Endothelial cell of umbilical vein (primary cell): ENCODE measurements around the gene KDM3A. TPM values are rescaled to one million over a fixed set of nuclear protein-coding genes. Genes with fewer than 3 reads are reported as not detected.

ENCODE experiments used
- BruUV-seq: library from RNA; stranded (reverse); fragments of 400-500 nt; replicated peaks from 2 replicates; lab custom pipeline; 2021; lab: Mats Ljungman, UMichigan
- CTCF ChIA-PET: fragments of 300-600, 350-600 bp; sonication (Branson Sonifier 250); formaldehyde crosslinking; loops from one replicate; lab custom pipeline; 2021; ENCODE audit warnings: antibody characterized with exemption, inconsistent platforms; lab: Charles Lee
- POLR2A ChIA-PET: fragments of 300-600, 350-600 bp; sonication (Branson Sonifier 250); formaldehyde crosslinking; loops from one replicate; lab custom pipeline; 2021; ENCODE audit warnings: antibody characterized with exemption, inconsistent platforms; lab: Charles Lee
- DNase-seq: peaks from one replicate; pipeline ENCODE4 v3.0.0-alpha.2; 2011; ENCODE audit warnings: low read depth, low spot score
- FAIRE-seq: peaks from 2 replicates; lab custom pipeline; 2011; peaks lifted over from hg19 to GRCh38; lab: Jason Lieb, UNC
- H2AFZ ChIP-seq: 2 replicates; pipeline ENCODE4 v1.6.0; 2012; ENCODE audit warnings: low read depth, low read length, control low read depth, inconsistent platforms
- H3K27ac ChIP-seq: 2 replicates; pipeline ENCODE4 v1.5.1; 2011; ENCODE audit warnings: low read depth, mild to moderate bottlenecking, control low read depth, low read length, moderate library complexity; ENCODE audit not compliant: insufficient read depth
- H3K27me3 ChIP-seq, 2 experiments: 2 replicates each; pipeline versions ENCODE4 v1.6.0 to v1.6.1; 2011; ENCODE audit warnings: low read length in 2 of 2, mixed read lengths in 1 of 2; ENCODE audit not compliant: control insufficient read depth in 2 of 2, insufficient read depth in 2 of 2
- H3K36me3 ChIP-seq, 2 experiments: 2 replicates in 1 of 2; 3 replicates in 1 of 2; pipeline ENCODE4 v1.5.1; 2011; ENCODE audit warnings: low read length in 2 of 2, mild to moderate bottlenecking in 1 of 2, moderate library complexity in 1 of 2; ENCODE audit not compliant: control insufficient read depth in 2 of 2, insufficient read depth in 2 of 2; ENCODE audit errors: extremely low read depth in 1 of 2
- H3K4me1 ChIP-seq: 3 replicates; pipeline ENCODE4 v1.5.1; 2011; ENCODE audit warnings: mild to moderate bottlenecking, low read length; ENCODE audit not compliant: control insufficient read depth, insufficient read depth; ENCODE audit errors: extremely low read depth
- H3K4me2 ChIP-seq: 2 replicates; pipeline ENCODE4 v1.6.1; 2011; ENCODE audit warnings: low read length, control low read depth, mixed read lengths; ENCODE audit not compliant: insufficient read depth
- H3K4me3 ChIP-seq, 3 experiments: fragments of 200-600 bp in 1 of 3; sonication (generic), shearing (Covaris generic) in 1 of 3; replicated peaks in 1 of 3; 2 replicates each; pipeline ENCODE4 v1.5.1; 2011 to 2016; ENCODE audit warnings: control low read depth in 3 of 3, low read length in 3 of 3, mild to moderate bottlenecking in 2 of 3, inconsistent platforms in 1 of 3, low read depth in 1 of 3, moderate library complexity in 1 of 3; ENCODE audit not compliant: insufficient read depth in 1 of 3
- H3K79me2 ChIP-seq: 2 replicates; pipeline ENCODE4 v1.6.0; 2012; ENCODE audit warnings: low read length, inconsistent platforms; ENCODE audit not compliant: control insufficient read depth, insufficient read depth
- H3K9ac ChIP-seq: replicated peaks from 2 replicates; pipeline ENCODE3; 2011; ENCODE audit warnings: low read length, control low read depth; ENCODE audit not compliant: insufficient read depth; ENCODE audit errors: extremely low read depth
- H3K9me1 ChIP-seq: replicated peaks from 3 replicates; pipeline ENCODE4 v1.6.0; 2011; ENCODE audit warnings: mild to moderate bottlenecking, low read length; ENCODE audit not compliant: control insufficient read depth, insufficient read depth; ENCODE audit errors: extremely low read depth
- H3K9me3 ChIP-seq: replicated peaks from 2 replicates; pipeline ENCODE4 v1.5.1; 2012; ENCODE audit warnings: low read length, inconsistent platforms; ENCODE audit not compliant: control insufficient read depth, insufficient read depth
- H4K20me1 ChIP-seq: replicated peaks from 2 replicates; pipeline ENCODE3; 2011; ENCODE audit warnings: mild to moderate bottlenecking, low read length; ENCODE audit not compliant: control insufficient read depth, insufficient read depth; ENCODE audit errors: extremely low read depth
- EZH2 ChIP-seq: IDR thresholded peaks from 2 replicates; pipeline ENCODE4 v1.6.1; 2012; ENCODE audit warnings: borderline replicate concordance, low read depth, mild to moderate bottlenecking, moderate library complexity, low read length, inconsistent platforms; ENCODE audit not compliant: severe bottlenecking
- FOS ChIP-seq: IDR thresholded peaks from 2 replicates; pipeline ENCODE4 v1.6.1; 2011; ENCODE audit warnings: mild to moderate bottlenecking, low read length, moderate library complexity, borderline replicate concordance; ENCODE audit not compliant: insufficient read depth
- POLR2A ChIP-seq: IDR thresholded peaks from 2 replicates; pipeline ENCODE4 v1.6.1; 2012; ENCODE audit warnings: low read depth, mild to moderate bottlenecking, control low read depth, low read length
- dilution Hi-C: fragments of 300-500 bp; cut with MboI; formaldehyde crosslinking; loops from one replicate; pipeline ENCODE4 v1.15.0; 2019; ENCODE audit warnings: low sequenced_read_pairs; ENCODE audit not compliant: extremely low pct_ligation_motif_present
- intact Hi-C: fragments of 100-400 bp; cut with micrococcal nuclease; formaldehyde crosslinking; loops from one replicate; pipeline ENCODE4 v1.10.0; 2022
- polyA plus RNA-seq, 4 experiments: library from polyadenylated mRNA; depleted of rRNA in 3 of 4; stranded (reverse) in 3 of 4; unstranded in 1 of 4; fragments of >200 nt; gene quantifications; 2 replicates each; pipeline versions ENCODE4 v1.2.1 to v1.2.3, GENCODE V29; 2011 to 2012; ENCODE audit warnings: missing spikeins in 1 of 4
- total RNA-seq: library from RNA; stranded (reverse); gene quantifications from 2 replicates; pipeline ENCODE4 v1.2.3, GENCODE V29; 2021
- TF ChIP-seq, protein P1 (sequence below), 2 donors: IDR thresholded peaks; 1 replicate in 1 of 2; 2 replicates in 1 of 2; pipeline ENCODE4 v1.5.1; 2011; ENCODE audit warnings: low read length in 2 of 2, mild to moderate bottlenecking in 2 of 2, moderate library complexity in 2 of 2, control low read depth in 1 of 2, inconsistent platforms in 1 of 2, low read depth in 1 of 2; ENCODE audit not compliant: insufficient read depth in 1 of 2; ENCODE audit errors: extremely low read depth in 1 of 2
- TF ChIP-seq, protein P2 (sequence below): IDR thresholded peaks from 2 replicates; pipeline ENCODE4 v1.6.1; 2011; ENCODE audit not compliant: insufficient read depth, insufficient read length

The KDM3A gene
- total and polyA plus RNA-seq, 2 donors (not counting 3 experiments of a cell fraction or from before 2014, with no cell fraction given), result 13.5 to 29.5 TPM

DNA sequence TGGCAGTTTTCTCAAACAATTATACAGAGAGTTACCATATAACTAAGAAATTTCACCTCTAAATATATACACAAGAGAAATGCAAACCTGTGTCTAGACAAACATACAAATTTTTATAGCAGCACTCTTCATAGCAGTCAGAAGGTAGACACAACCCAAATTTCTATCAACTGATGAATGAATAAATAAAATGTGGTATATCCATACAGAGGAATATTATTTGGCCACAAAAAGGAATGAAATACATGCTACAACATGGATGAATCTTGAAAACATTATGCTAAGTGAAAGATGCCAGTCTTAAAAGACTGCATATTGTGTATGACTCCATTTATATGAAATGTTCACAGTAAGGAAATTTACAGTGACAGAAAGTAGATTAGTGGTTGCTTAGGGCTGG lies 30.6 kb upstream of the KDM3A start:
- no peak for FAIRE-seq
- H3K27ac ChIP-seq, result no peak overlapping the region
- POLR2A ChIA-PET, result no interaction called here
- dilution Hi-C loops, result no loop called here
- no peak overlapping the region for H3K4me2 ChIP-seq
- no peaks in the 10 kb centered on the region for H3K79me2 ChIP-seq
- H3K9me3 ChIP-seq, result no peaks in the 10 kb centered on the region
- no peak overlapping the region for H3K9ac ChIP-seq
- no peaks in the 10 kb centered on the region for H3K9me1 ChIP-seq
- no peak for DNase-seq
- TF ChIP-seq POLR2A (no peak), FOS (no peak), EZH2 (no peak)
- TF ChIP-seq, protein P1, sequence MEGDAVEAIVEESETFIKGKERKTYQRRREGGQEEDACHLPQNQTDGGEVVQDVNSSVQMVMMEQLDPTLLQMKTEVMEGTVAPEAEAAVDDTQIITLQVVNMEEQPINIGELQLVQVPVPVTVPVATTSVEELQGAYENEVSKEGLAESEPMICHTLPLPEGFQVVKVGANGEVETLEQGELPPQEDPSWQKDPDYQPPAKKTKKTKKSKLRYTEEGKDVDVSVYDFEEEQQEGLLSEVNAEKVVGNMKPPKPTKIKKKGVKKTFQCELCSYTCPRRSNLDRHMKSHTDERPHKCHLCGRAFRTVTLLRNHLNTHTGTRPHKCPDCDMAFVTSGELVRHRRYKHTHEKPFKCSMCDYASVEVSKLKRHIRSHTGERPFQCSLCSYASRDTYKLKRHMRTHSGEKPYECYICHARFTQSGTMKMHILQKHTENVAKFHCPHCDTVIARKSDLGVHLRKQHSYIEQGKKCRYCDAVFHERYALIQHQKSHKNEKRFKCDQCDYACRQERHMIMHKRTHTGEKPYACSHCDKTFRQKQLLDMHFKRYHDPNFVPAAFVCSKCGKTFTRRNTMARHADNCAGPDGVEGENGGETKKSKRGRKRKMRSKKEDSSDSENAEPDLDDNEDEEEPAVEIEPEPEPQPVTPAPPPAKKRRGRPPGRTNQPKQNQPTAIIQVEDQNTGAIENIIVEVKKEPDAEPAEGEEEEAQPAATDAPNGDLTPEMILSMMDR (IDR thresholded peaks at IDR 0.05; ENCODE audit: extremely low read depth in 1 of 2, insufficient read depth in 1 of 2, low read depth in 1 of 2, low read length in 2 of 2), result no peak
- TF ChIP-seq, protein P2, sequence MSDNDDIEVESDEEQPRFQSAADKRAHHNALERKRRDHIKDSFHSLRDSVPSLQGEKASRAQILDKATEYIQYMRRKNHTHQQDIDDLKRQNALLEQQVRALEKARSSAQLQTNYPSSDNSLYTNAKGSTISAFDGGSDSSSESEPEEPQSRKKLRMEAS, result no peak
- BruUV-seq, result no TSS peak
- no peaks in the 10 kb centered on the region for H3K36me3 ChIP-seq
- CTCF ChIA-PET, result no interaction called here
- H4K20me1 ChIP-seq, result no peaks in the 10 kb centered on the region
- no peak overlapping the region for H3K4me3 ChIP-seq
- H3K27me3 ChIP-seq, result peaks cover 8 to 13% of the 10 kb centered on the region in 2 experiments
- no peak overlapping the region for H2AFZ ChIP-seq
- no peaks in the 10 kb centered on the region for H3K4me1 ChIP-seq
- intact Hi-C loops, result no loop called here

DNA sequence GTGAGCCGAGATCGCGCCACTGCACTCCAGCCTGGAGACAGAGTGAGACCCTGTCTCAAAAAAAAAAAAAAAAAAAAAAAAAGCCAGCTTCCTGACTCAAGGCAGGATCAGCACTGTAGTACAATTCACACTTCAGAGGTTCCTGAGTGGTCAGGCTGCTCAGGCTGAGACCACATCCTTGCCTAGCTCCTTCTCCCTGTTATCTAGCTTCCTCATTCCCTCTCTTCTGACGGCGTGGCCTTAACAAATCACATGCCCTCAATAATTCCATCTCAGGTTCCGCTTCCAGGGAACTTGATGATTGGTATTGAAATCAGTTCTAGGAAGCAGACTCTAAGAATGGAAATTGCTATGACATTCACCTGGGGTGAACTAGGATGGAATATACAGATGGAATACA lies 29.8 kb upstream of the KDM3A start:
- H4K20me1 ChIP-seq, result no peaks in the 10 kb centered on the region
- no peaks in the 10 kb centered on the region for H3K9me1 ChIP-seq
- H3K27me3 ChIP-seq, result peaks cover 8 to 13% of the 10 kb centered on the region in 2 experiments
- no peaks in the 10 kb centered on the region for H3K9me3 ChIP-seq
- no peak overlapping the region for H3K4me2 ChIP-seq
- no peak for FAIRE-seq
- no peaks in the 10 kb centered on the region for H3K4me1 ChIP-seq
- no TSS peak for BruUV-seq
- no peaks in the 10 kb centered on the region for H3K79me2 ChIP-seq
- no peak for DNase-seq
- dilution Hi-C loops, result no loop called here
- ChIA-PET POLR2A (no interaction called here), CTCF (no interaction called here)
- no peak overlapping the region for H3K9ac ChIP-seq
- H3K4me3 ChIP-seq, result no peak overlapping the region
- no peak overlapping the region for H3K27ac ChIP-seq
- intact Hi-C loops, result no loop called here
- TF ChIP-seq, protein P1 (IDR thresholded peaks at IDR 0.05; ENCODE audit: extremely low read depth in 1 of 2, insufficient read depth in 1 of 2, low read depth in 1 of 2, low read length in 2 of 2), result no peak
- no peak for TF ChIP-seq EZH2
- TF ChIP-seq POLR2A, result no peak
- TF ChIP-seq, protein P2, result no peak
- no peak for TF ChIP-seq FOS
- no peaks in the 10 kb centered on the region for H3K36me3 ChIP-seq
- H2AFZ ChIP-seq, result no peak overlapping the region
